ENCODE data around the gene APOLD1.
A peak's percentile ranks its signal among the peaks of the same experiment; 100 is the strongest.
"Not testable (repeated sequence)": the region's sequence is repeated elsewhere in the genome, so short reads cannot be mapped to it uniquely, and the experiment has no call there.

The APOLD1 gene, protein sequence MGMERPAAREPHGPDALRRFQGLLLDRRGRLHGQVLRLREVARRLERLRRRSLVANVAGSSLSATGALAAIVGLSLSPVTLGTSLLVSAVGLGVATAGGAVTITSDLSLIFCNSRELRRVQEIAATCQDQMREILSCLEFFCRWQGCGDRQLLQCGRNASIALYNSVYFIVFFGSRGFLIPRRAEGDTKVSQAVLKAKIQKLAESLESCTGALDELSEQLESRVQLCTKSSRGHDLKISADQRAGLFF

DNA sequence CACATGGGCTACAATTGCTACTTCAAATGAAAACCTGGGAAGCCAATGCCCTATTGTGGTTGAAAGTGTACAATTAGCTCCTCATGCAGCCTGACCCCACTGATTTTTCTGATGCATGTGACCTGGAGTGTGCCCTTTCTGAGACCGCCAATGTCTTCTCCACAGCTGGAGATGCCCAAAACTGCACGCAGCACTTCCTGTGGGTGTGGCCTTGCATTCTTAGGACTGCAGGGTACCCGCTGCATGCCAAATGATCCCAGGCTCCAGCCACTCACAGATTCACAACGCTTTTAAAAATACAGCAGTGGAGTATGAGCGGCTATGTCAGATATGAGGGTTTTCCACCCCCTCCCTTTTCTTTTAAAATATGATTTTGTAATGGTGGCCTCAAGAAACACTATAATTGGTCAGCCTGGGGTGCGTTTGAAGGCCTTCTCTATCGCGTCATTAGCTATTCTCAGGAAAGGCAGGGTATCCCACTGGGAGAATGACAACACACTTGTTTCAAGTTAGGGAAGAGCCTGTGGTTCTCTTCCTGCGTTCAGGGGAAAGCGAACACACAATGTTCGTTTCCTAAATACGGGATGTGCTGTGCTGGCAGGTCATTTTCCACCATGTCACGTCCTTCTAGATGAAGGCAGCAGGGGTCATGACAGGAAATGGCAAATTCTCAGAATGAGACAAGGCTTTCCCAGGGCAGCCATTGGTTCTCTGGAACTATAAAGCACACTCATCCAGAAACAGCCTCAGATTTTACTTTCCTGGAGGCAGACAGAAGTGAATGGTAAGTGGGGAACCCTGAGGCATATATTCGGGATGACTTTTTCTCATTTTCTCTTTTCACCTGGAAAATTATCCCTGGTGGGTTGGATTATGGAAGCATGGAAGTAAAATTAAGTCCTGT is at the start of gene APOLD1:
Gene APOLD1, plus strand, starts transcription at position 749 of the 904 bp plus-strand sequence. Its CDS starts 33 bp downstream, at position 782.
- H3K36me3 ChIP-seq (ENCODE audit: low read depth), result no peaks in the 10 kb centered on the region
- H3K4me3 ChIP-seq (ENCODE audit: severe bottlenecking), result peak within 1 kb of the TSS; percentile 29
- DNase-seq (ENCODE audit: low spot score) (no peak), ATAC-seq (ENCODE audit: low read depth) (no peak)
- no peak within 1 kb of the TSS for H3K27ac ChIP-seq (ENCODE audit: poor library complexity, severe bottlenecking)
- TF ChIP-seq, protein P1, sequence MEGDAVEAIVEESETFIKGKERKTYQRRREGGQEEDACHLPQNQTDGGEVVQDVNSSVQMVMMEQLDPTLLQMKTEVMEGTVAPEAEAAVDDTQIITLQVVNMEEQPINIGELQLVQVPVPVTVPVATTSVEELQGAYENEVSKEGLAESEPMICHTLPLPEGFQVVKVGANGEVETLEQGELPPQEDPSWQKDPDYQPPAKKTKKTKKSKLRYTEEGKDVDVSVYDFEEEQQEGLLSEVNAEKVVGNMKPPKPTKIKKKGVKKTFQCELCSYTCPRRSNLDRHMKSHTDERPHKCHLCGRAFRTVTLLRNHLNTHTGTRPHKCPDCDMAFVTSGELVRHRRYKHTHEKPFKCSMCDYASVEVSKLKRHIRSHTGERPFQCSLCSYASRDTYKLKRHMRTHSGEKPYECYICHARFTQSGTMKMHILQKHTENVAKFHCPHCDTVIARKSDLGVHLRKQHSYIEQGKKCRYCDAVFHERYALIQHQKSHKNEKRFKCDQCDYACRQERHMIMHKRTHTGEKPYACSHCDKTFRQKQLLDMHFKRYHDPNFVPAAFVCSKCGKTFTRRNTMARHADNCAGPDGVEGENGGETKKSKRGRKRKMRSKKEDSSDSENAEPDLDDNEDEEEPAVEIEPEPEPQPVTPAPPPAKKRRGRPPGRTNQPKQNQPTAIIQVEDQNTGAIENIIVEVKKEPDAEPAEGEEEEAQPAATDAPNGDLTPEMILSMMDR (IDR thresholded peaks at IDR 0.05; ENCODE audit: poor library complexity, severe bottlenecking), result no peak
- H3K27me3 ChIP-seq (ENCODE audit: insufficient read depth, poor library complexity, severe bottlenecking), result no peaks in the 10 kb centered on the region
- H3K4me1 ChIP-seq (ENCODE audit: insufficient read depth, poor library complexity, severe bottlenecking), result peaks cover 6% of the 10 kb centered on the region
- H3K9me3 ChIP-seq (ENCODE audit: severe bottlenecking), result no peaks in the 10 kb centered on the region

GRCh38 chr12:12736759-12737676 is 48.4 kb upstream of the APOLD1 start:
- DNase-seq (ENCODE audit: low spot score), result no peak
- Histone ChIP-seq H3K27ac (ENCODE audit: poor library complexity, severe bottlenecking) (no peak overlapping the region), H3K27me3 (ENCODE audit: insufficient read depth, poor library complexity, severe bottlenecking) (no peaks in the 10 kb centered on the region), H3K9me3 (ENCODE audit: severe bottlenecking) (no peaks in the 10 kb centered on the region), H3K36me3 (ENCODE audit: low read depth) (no peaks in the 10 kb centered on the region), H3K4me3 (ENCODE audit: severe bottlenecking) (no peak overlapping the region), H3K4me1 (ENCODE audit: insufficient read depth, poor library complexity, severe bottlenecking) (no peaks in the 10 kb centered on the region)
- TF ChIP-seq, protein P1 (IDR thresholded peaks at IDR 0.05; ENCODE audit: poor library complexity, severe bottlenecking), result peak; percentile 49
- peak; percentile 54; the same call in 1 of the 3 replicates for ATAC-seq (ENCODE audit: low read depth)

DNA sequence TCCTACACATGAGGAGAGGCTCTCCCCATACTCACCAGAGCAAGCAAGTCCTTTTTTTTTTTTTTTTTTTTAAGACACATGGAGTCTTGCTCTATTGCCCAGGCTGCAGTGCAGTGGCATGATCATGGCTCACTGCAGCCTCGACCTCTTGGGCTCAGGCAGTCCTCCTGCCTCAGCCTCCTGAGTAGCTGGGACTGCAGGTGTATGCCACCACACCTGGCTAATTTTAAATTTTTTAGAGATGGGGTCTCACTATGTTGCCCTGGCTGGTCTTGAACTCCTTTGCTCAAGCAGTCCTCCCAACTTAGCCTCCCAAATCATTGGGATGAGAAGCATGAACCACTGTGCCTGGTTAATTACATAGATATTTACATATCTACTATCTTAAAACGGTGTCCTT is 47.3 kb upstream of the APOLD1 start:
- not testable (repeated sequence) for DNase-seq (ENCODE audit: low spot score); H3K4me3 ChIP-seq (ENCODE audit: severe bottlenecking); H3K27me3 ChIP-seq (ENCODE audit: insufficient read depth, poor library complexity, severe bottlenecking); ATAC-seq (ENCODE audit: low read depth); H3K4me1 ChIP-seq (ENCODE audit: insufficient read depth, poor library complexity, severe bottlenecking); H3K9me3 ChIP-seq (ENCODE audit: severe bottlenecking); H3K27ac ChIP-seq (ENCODE audit: poor library complexity, severe bottlenecking); H3K36me3 ChIP-seq (ENCODE audit: low read depth)

DNA sequence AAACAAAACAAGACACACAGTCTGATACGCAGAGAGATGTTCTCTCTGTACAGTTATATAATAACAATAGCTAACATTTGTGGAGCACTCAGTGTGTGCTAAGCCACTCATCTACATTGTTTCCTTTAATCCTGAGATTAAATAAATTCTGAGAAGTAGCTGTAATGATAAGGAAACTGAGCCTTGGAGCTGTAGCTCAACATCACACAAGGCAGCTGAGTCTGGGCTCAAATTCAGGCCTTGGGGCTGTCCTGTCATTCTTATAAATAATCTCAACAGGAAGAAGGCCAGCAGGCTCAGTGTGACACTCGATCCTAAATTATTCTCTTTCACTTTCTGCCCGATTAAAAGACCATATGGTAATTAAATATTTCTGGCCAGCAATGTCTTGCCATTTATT is 43.8 kb upstream of the APOLD1 start:
- TF ChIP-seq, protein P1 (IDR thresholded peaks at IDR 0.05; ENCODE audit: poor library complexity, severe bottlenecking), result no peak
- H3K36me3 ChIP-seq (ENCODE audit: low read depth), result no peaks in the 10 kb centered on the region
- DNase-seq (ENCODE audit: low spot score), result no peak
- H3K4me3 ChIP-seq (ENCODE audit: severe bottlenecking), result no peak overlapping the region
- H3K27ac ChIP-seq (ENCODE audit: poor library complexity, severe bottlenecking), result no peak overlapping the region
- H3K9me3 ChIP-seq (ENCODE audit: severe bottlenecking), result no peaks in the 10 kb centered on the region
- H3K4me1 ChIP-seq (ENCODE audit: insufficient read depth, poor library complexity, severe bottlenecking), result no peaks in the 10 kb centered on the region
- ATAC-seq (ENCODE audit: low read depth), result no peak
- no peaks in the 10 kb centered on the region for H3K27me3 ChIP-seq (ENCODE audit: insufficient read depth, poor library complexity, severe bottlenecking)

Data from RWPE2 (cell line).